ENCODE measurements around the gene SNW1. TPM values are rescaled to one million over a fixed set of nuclear protein-coding genes. Genes with fewer than 3 reads are reported as not detected.

Gene SNW1
- total RNA-seq, 1 donor from 2014 or later = 36.8 TPM

DNA sequence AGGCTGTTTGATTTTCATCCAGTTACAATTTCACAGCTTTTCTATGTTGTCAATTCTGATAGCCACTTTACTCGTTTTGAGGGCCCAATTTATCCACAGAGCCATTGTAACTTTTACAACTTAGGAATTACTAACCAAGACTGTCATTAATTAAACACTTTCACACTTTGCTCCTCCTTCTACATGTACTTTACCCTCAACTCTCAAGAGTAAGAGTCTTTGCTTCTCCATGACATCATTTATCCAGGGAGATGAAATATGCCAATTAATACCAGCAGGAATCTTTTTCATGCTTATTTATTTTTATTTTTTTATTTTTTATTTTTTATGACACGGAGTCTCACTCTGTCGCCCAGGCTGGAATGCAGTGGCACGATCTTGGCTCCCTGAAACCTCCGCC lies 39.5 kb downstream of the SNW1 start:
- H3K4me3 ChIP-seq = no peak overlapping the region
- no peak overlapping the region for H3K27ac ChIP-seq
- H3K27me3 ChIP-seq = no peaks in the 10 kb centered on the region
- TF ChIP-seq, protein P1, sequence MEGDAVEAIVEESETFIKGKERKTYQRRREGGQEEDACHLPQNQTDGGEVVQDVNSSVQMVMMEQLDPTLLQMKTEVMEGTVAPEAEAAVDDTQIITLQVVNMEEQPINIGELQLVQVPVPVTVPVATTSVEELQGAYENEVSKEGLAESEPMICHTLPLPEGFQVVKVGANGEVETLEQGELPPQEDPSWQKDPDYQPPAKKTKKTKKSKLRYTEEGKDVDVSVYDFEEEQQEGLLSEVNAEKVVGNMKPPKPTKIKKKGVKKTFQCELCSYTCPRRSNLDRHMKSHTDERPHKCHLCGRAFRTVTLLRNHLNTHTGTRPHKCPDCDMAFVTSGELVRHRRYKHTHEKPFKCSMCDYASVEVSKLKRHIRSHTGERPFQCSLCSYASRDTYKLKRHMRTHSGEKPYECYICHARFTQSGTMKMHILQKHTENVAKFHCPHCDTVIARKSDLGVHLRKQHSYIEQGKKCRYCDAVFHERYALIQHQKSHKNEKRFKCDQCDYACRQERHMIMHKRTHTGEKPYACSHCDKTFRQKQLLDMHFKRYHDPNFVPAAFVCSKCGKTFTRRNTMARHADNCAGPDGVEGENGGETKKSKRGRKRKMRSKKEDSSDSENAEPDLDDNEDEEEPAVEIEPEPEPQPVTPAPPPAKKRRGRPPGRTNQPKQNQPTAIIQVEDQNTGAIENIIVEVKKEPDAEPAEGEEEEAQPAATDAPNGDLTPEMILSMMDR (IDR thresholded peaks at IDR 0.05) = no peak
- no peak for TF ChIP-seq POLR2A (IDR thresholded peaks at IDR 0.05)
- no peak for TF ChIP-seq POLR2AphosphoS5 (IDR thresholded peaks at IDR 0.05; ENCODE audit: insufficient read depth in 1 of 2, low read depth in 1 of 2)
- intact Hi-C loops (cut with DNase I) = no loop called here
- no peaks in the 10 kb centered on the region for H3K4me1 ChIP-seq
- no peaks in the 10 kb centered on the region for H3K9me3 ChIP-seq
- H3K36me3 ChIP-seq = peaks cover 0 to 74% of the 10 kb centered on the region in 2 donors
- no peak for DNase-seq (ENCODE audit: extremely low spot score in 2 of 2)

GRCh38 chr14:77717608-77718305 lies 43.2 kb downstream of the SNW1 start:
- Histone ChIP-seq H3K36me3 (peaks cover 0 to 57% of the 10 kb centered on the region in 2 donors), H3K27ac (no peak overlapping the region), H3K27me3 (no peaks in the 10 kb centered on the region), H3K9me3 (no peaks in the 10 kb centered on the region), H3K4me1 (no peaks in the 10 kb centered on the region), H3K4me3 (no peak overlapping the region)
- no peak for DNase-seq (ENCODE audit: extremely low spot score in 2 of 2)
- TF ChIP-seq, protein P1 (IDR thresholded peaks at IDR 0.05) = no peak
- TF ChIP-seq POLR2AphosphoS5 (IDR thresholded peaks at IDR 0.05; ENCODE audit: insufficient read depth in 1 of 2, low read depth in 1 of 2) (no peak), POLR2A (IDR thresholded peaks at IDR 0.05) (no peak)
- intact Hi-C loops (cut with DNase I) = no loop called here

DNA sequence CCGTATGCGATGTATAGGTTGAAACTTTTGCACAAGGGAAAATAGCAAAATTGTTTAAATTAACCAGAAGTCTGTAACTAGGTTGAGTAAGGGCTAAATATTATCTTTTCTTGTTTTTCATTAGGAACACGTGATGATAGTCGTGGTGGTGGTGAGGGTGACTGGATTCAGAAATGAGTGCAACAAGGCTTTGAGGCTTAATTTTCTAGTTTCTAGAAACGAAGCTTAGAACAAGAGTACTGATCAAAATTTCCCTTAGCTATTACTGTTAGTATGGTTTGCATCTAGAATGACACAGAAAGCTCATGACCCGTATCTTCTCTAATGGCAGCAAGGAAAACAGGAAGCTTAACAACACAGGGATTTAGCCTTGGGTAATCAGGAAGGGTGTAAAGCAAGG lies 46.0 kb downstream of the SNW1 start:
- no peak for DNase-seq (ENCODE audit: extremely low spot score in 2 of 2)
- intact Hi-C loops (cut with DNase I) = no loop called here
- H3K36me3 ChIP-seq = peaks cover 0 to 60% of the 10 kb centered on the region in 2 donors

GRCh38 chr14:77710364-77710763 lies 50.6 kb downstream of the SNW1 start:
- no peak overlapping the region for H3K4me3 ChIP-seq
- peaks cover 39% of the 10 kb centered on the region for H3K4me1 ChIP-seq
- H3K9me3 ChIP-seq = no peaks in the 10 kb centered on the region
- DNase-seq (ENCODE audit: extremely low spot score in 2 of 2) = no peak
- H3K36me3 ChIP-seq = peaks cover 0 to 27% of the 10 kb centered on the region in 2 donors
- H3K27me3 ChIP-seq = no peaks in the 10 kb centered on the region
- TF ChIP-seq, protein P1 (IDR thresholded peaks at IDR 0.05) = no peak
- TF ChIP-seq POLR2AphosphoS5 (IDR thresholded peaks at IDR 0.05; ENCODE audit: insufficient read depth in 1 of 2, low read depth in 1 of 2) (no peak), POLR2A (IDR thresholded peaks at IDR 0.05) (no peak)
- intact Hi-C loops (cut with DNase I) = no loop called here
- H3K27ac ChIP-seq = no peak overlapping the region

More for the DNA sequence above, 46.0 kb downstream of the SNW1 start:
- Histone ChIP-seq H3K4me3 (no peak overlapping the region), H3K4me1 (peaks cover 4% of the 10 kb centered on the region), H3K27ac (no peak overlapping the region), H3K9me3 (no peaks in the 10 kb centered on the region), H3K27me3 (no peaks in the 10 kb centered on the region)
- TF ChIP-seq POLR2A (IDR thresholded peaks at IDR 0.05) (no peak), POLR2AphosphoS5 (IDR thresholded peaks at IDR 0.05; ENCODE audit: insufficient read depth in 1 of 2, low read depth in 1 of 2) (no peak)
- TF ChIP-seq, protein P1 (IDR thresholded peaks at IDR 0.05) = no peak

DNA sequence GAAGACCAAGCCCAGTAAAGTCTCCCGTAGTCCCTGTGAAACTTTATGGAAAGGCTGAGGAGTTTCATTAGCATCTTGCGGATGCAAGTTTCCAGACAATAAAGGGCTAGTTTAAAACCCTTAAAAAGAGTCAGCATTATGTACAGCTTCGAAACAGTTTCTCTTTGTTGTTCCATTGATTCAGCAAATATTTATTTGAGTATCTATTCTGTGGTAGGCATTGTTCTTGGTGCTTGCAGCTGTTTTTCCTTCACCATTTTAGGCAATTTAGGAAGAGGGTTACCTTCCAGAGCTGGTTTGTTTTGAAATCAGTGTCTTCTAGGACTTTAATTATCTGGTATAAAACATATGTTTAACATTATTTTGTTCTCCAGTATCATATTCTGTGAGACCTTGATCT lies 51.5 kb downstream of the SNW1 start:
- Histone ChIP-seq H3K4me3 (no peak overlapping the region), H3K27ac (no peak overlapping the region), H3K9me3 (no peaks in the 10 kb centered on the region), H3K27me3 (no peaks in the 10 kb centered on the region), H3K4me1 (peaks cover 39% of the 10 kb centered on the region), H3K36me3 (peaks cover 0 to 21% of the 10 kb centered on the region in 2 donors)
- intact Hi-C loops (cut with DNase I) = no loop called here
- no peak for TF ChIP-seq POLR2A (IDR thresholded peaks at IDR 0.05)
- TF ChIP-seq, protein P1 (IDR thresholded peaks at IDR 0.05) = no peak
- no peak for TF ChIP-seq POLR2AphosphoS5 (IDR thresholded peaks at IDR 0.05; ENCODE audit: insufficient read depth in 1 of 2, low read depth in 1 of 2)
- no peak for DNase-seq (ENCODE audit: extremely low spot score in 2 of 2)
